ENCODE data around the gene LMO1.

The LMO1 gene

DNA sequence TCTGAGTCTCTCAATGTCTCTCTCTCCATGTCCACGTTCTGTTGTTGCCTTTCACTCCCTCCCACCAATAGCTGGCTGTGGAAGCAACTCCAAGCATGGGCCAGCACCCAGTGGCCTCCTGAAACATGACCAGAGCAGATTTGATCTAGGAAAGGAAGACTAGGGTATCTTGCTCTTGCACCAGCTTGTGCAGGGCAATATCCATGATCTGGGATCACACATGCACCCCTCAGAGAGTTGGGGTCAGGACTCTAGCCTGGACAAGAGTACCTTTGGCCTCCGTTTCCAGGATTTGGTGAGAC lies 60.3 kb downstream of the LMO1 start:
- DNase-seq (ENCODE audit: low spot score) = no peak

DNA sequence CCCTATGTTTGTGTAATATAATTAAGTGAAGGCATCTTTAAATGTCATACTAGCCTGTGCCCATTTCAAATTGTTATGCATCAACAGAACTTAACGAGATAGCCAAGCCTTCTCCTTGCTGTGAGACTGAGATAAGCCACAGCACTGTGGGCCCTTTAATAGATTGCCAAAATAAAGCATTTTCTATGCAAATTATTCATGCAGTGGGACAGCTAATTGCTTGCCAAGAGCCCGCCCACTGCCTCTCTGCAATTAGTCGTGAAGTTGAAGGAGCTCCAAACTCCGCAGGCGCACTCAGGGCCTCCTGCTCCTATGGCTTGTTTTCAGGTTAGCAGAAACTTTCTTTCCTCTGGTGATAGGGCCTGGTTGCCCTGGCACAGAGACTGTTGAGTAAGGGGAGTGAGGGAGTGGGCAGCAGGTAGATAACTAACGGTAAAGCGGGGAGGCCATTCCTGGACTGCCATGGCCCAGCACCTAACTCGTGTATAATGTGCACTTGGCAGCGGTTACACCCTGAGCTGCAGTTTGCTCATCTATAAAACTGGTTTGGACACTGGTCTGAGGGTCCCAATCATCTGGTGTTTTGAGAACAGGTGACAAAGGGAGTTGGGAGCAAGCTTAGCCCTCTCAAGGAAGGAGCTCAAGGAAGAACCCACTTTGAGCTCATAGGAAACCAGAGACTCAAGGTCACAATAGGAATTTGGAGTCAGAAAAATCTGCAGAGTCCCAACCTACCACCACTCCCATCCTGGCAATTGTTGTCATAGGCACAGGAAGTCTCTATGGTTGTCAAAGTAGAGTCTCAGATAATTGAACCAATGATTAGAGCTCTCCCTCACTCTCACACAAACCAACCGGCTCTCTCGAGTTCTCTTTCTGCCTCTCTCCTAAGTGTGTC lies 60.9 kb downstream of the LMO1 start:
- DNase-seq (ENCODE audit: low spot score) = no peak

DNA sequence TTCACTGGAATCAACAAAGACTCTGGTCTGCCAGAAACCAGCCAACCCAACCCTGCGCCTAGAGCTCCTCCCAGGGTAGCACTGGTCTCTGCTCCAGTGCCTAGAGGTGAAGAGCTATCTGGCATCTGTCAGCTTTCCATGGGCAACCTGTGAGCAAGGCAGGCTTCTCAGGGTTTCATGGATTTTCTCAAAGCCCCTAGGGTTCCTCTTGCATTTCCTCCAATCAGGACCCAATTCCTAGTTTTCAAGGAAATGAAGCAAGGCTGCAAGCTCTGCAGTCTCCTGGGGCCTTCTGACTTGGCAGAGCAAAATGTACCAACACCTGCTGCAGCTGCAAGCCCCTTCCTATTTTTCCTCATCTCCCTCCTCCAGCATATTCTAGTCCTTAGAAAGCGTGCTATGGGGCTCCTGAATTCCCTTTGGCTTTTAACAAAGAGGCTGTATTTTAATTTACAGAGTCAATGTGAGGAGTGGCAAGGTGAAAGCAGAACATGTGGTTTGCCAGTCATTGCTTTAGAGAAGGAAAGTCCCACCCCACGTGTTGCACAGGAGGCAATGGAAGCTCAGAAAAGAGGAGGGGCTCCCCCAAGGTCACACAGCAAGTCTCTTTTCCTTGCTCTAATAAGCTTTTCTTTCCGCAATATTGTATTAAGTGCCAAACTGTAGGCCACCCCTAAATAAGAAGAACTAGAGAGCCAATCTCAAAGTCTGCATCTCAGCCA lies 61.9 kb downstream of the LMO1 start:
- no peak for DNase-seq (ENCODE audit: low spot score)

DNA sequence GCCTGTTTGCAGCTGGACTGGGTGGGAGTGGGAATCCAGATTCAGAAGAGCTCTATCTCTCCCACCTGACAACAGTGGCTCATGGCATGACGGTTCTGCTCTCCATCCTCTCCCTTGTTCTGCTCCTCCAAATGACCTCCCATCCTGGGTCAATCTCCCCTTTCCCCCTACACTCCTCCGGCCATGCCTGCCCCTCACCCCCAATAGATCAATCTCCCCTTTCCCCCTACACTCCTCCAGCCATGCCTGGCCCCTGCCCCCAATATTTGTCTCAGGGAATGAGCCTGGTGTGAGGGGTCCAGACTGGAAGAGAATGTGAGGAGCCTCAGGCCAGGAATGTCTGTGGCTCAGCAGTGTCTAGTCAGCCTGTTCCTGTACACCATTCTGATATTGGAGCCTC lies 64.0 kb downstream of the LMO1 start:
- no peak for DNase-seq (ENCODE audit: low spot score)

DNA sequence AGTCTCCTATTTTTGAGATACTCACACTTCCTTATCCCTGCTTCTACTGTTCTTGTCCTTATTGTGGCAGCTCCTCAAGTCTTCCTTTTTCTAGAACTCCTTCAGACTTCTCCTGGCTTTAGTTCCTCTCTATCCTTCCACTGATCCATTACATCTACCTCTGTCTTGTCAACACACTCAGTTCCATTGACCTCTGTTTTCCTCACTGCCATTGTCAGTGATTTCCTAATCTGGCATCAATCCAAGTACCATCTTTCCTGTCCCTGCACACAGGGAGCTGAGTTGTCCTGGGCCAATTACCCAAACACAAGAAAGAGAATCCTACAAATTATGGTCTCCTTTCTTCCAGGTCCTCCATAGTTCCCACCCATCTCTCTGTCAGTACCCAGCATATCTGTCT lies 66.9 kb downstream of the LMO1 start:
- DNase-seq (ENCODE audit: low spot score) = no peak

DNA sequence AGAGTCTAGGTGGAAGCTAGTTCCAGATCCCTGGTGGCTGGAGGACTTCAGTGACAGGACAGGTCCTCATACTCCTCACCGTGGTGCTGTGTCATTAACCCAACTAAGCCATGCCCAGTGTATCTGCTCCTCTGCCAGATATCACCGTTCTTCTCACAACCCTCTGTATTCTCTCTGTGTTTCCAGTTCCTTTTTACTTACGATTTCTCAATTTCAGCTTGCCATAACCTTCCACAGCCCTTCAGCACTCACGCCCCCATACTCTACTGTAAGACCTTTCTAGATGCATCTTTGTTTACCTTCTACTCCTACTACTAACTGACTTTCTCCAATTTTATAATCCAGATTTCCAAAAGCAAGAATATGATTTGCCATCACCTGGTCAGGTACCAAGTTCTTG lies 68.7 kb downstream of the LMO1 start:
- no peak for DNase-seq (ENCODE audit: low spot score)

DNA sequence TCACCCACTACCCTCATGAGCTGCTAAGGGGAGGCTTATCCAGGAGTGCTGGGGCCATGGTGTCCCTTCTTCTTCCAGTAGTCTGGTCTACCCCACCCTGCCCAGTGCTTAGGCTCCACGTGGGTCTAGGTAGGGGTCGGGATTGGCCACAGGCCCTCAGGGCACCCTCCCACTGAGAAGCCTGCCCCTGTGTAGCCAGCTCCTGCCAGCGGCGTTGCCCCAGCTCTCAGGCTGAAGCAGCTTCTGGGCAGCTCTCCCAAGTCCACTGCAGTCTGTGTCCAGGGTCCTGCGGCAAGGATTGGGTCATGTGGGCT lies 70.8 kb downstream of the LMO1 start:
- DNase-seq (ENCODE audit: low spot score) = no peak

DNA sequence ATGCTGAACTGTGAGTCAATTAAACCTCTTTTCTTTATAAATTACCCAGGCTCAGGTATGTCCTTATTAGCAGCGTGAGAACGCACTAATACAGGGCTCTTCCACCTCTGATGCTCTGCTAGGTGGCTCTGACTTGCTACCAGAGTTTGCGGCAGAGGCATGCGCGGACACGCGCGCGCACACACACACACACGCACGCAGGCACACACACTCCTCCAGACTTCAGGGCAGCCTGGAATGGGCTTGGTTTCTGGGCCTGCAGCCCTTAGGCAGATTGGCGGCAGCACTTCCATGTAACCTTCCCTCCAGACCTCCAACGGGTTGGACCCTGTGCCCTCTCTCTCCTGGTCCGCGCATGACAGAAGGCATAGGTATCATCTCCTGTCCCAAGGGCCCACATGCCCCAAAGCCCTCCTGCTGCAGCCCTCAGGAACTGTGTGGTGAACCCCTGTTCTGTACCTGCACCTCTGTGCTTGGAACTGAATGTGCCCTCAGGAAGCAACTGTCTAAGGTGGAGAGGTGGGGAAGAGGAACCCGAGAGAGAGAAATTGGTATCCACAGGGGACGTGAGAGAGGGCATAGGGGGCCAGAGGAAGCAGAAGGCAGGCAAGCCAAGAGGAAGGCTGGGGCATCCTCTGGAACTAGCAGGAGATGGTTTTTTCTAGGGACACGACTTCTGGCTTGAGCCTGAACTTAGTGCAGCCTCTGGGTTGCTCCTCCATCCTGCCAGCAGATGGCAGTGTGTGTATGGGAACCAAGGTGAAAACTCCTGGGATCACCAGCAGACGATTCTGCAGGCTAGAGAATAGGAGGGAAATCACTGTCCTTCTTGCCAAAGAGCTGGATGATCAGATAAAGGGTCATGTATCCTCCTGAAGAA lies 71.4 kb downstream of the LMO1 start:
- DNase-seq (ENCODE audit: low spot score) = peak; percentile 87

DNA sequence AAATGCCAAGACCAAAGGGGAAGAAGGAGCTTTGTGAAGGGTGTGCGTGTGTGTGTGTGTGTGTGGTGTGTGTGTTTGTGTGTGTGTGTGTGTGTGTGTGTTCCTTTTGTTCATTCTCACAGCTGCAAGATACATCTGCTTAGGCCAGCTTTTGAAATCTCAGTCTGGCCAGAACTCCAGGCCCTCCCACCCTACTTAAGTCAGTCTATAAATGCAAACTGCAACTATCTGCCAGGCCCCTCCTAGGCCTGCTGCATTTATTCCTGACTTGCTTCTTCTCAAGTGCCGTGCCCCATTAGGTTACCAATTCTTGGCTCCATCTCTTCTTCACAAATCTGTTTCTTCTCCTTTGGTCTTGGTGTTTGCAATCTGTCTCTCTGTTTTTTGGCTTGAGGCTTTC lies 73.2 kb downstream of the LMO1 start:
- no peak for DNase-seq (ENCODE audit: low spot score)

DNA sequence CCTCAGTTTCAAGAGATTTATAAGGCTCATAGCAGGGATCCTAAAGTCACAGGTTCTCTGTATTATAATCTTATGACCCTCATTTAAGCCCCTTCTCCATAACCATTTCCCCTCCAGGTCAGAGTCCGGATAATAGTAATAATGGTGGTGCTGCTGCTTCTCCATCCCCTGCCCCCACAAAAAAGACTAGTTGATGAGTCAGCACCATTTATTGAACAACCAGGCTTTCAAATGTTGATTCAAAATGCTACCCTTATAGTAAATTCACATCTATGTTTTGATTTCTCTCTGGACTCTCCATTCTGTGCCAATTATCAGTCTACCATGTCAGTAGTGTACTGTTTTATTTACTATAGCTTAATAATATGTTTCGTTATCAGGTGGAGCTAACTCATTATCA lies 77.2 kb downstream of the LMO1 start:
- DNase-seq (ENCODE audit: low spot score) = no peak

DNA sequence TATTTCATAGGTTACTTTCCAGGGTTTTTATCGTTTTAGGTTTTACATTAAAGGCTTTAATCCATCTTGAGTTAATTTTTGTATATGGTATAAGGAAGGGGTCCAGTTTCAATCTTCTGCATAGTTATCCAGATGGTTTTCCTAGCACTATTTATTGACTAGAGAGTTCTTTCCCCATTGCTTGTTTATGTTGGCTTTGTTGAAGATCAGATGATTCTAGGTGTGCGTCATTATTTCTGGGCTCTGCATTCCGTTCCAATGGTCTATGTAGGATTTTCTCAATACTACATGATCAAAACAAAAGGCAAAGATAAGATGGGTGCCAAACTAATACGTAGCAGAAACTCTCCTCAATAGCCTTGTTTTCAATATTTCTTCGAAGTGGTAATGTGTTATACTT lies 80.6 kb downstream of the LMO1 start:
- no peak for DNase-seq (ENCODE audit: low spot score)

DNA sequence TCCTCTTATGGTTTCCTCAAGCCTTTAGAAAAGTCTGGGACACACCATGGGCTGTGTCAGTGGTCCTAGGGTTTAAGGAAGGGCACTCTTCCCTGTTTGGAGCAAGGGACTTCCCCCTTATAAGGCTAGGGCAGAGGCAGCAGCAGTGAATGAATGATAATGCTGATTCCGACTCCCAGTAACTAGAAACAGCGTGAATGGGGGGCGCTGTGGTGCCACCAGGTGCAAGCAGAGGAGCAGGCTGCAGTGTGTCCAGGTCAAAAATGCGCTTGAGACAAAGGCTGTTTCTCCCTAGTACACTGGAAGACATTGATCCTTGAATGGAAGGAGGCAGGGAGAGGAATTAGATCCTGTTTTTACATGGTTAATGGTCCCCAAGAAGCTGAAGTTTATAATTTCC lies 83.2 kb downstream of the LMO1 start:
- no peak for DNase-seq (ENCODE audit: low spot score)

DNA sequence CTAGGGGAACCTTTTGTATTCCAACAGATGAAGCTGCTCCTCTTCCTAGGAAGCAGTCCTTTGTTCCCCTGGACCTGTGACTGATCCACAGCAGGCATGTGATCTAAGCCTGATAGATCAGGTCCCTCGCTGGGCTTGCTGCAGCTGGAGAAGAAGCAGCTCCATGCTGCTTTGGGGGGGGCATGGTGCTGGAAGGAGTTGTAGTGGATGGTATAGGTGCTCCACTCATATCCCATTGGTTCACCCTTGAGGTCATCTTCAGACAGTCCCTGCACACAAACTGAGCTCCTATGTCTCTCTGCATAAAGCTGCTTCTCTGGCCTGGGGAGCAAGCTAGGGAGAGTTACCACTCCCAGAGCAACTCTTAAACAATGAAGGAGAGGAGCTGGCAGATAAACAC lies 85.4 kb downstream of the LMO1 start:
- DNase-seq (ENCODE audit: low spot score) = no peak

DNA sequence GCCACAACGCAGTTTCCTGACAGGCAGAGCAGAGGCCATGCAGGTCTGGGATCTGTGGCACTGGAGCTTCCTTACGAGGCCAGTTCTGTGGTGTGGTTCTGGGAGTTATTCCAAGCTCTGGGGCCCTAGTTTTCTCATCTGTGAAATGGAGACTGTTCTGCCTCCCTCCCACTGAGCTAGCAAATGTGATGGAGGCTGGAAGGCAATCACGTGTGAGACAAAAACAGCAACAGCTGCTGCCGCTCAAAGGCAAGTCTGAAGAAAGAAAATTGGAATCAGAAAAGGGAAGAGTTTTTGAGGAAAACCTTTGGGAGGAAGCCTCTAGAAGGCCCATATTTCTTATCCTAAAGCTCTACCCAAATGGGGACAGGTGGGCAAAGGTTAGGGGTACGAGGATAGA lies 86.5 kb downstream of the LMO1 start:
- DNase-seq (ENCODE audit: low spot score) = no peak
